MM.1S (cell line): Measurements from ENCODE around the gene SHC2.

Experiments
- DNase-seq: peaks from one replicate; pipeline ENCODE4 v3.0.0-alpha.2; 2015
- H2AFZ ChIP-seq: fragments of 300-600 bp; sonication (generic); 2 replicates; pipeline ENCODE4 v1.6.0; 2016; ENCODE audit warnings: antibody characterized with exemption, low read length
- H3F3A ChIP-seq: fragments of 300-600 bp; sonication (generic); 2 replicates; pipeline ENCODE4 v1.6.1; 2016; ENCODE audit warnings: mild to moderate bottlenecking, antibody characterized with exemption, low read length, moderate library complexity, mixed read lengths; ENCODE audit not compliant: insufficient read depth
- H3K27ac ChIP-seq: fragments of 300-600 bp; sonication (generic); 2 replicates; pipeline ENCODE4 v1.5.1; 2016; ENCODE audit warnings: mild to moderate bottlenecking, low read length
- H3K27me3 ChIP-seq: fragments of 300-600 bp; sonication (generic); replicated peaks from 2 replicates; pipeline ENCODE4 v1.6.0; 2016; ENCODE audit warnings: low read length; ENCODE audit not compliant: insufficient read depth
- H3K36me3 ChIP-seq: fragments of 300-600 bp; sonication (generic); replicated peaks from 2 replicates; pipeline ENCODE4 v1.6.1; 2016; ENCODE audit warnings: mild to moderate bottlenecking, low read length, mixed read lengths; ENCODE audit not compliant: insufficient read depth
- H3K4me1 ChIP-seq: fragments of 300-600 bp; sonication (generic); 2 replicates; pipeline ENCODE4 v1.6.1; 2016; ENCODE audit warnings: low read length, mixed read lengths
- H3K4me2 ChIP-seq: fragments of 300-600 bp; sonication (generic); 2 replicates; pipeline ENCODE4 v1.6.0; 2016; ENCODE audit warnings: low read depth, low read length
- H3K4me3 ChIP-seq: fragments of 300-600 bp; sonication (generic); 2 replicates; pipeline ENCODE4 v1.5.1; 2016; ENCODE audit warnings: low read length, mixed read lengths
- H3K79me2 ChIP-seq: fragments of 300-600 bp; sonication (generic); 2 replicates; pipeline ENCODE4 v1.6.1; 2016; ENCODE audit warnings: mixed run types, low read length, mixed read lengths
- H3K9ac ChIP-seq: fragments of 300-600 bp; sonication (generic); 2 replicates; pipeline ENCODE4 v1.6.1; 2016; ENCODE audit warnings: low read length, mixed read lengths
- H3K9me2 ChIP-seq: fragments of 300-600 bp; sonication (generic); replicated peaks from 2 replicates; pipeline ENCODE4 v1.6.1; 2016; ENCODE audit warnings: mild to moderate bottlenecking, low read length, mixed read lengths; ENCODE audit not compliant: insufficient read depth
- H3K9me3 ChIP-seq: fragments of 300-600 bp; sonication (generic); replicated peaks from 2 replicates; pipeline ENCODE4 v1.6.1; 2016; ENCODE audit warnings: mild to moderate bottlenecking, low read length, mixed read lengths; ENCODE audit not compliant: insufficient read depth
- H4K20me1 ChIP-seq: fragments of 300-600 bp; sonication (generic); 2 replicates; pipeline ENCODE4 v1.6.1; 2016; ENCODE audit warnings: mild to moderate bottlenecking, low read length, moderate library complexity, mixed read lengths; ENCODE audit not compliant: insufficient read depth
- CTCF ChIP-seq: fragments of 300-600 bp; sonication (generic); IDR thresholded peaks from 2 replicates; pipeline ENCODE4 v1.5.1; 2016; ENCODE audit warnings: antibody characterized with exemption, low read length, mixed read lengths
- EZH2 ChIP-seq: fragments of 300-600 bp; sonication (generic); optimal IDR thresholded peaks from 2 replicates; pipeline ENCODE3; 2017; ENCODE audit warnings: low read depth, mild to moderate bottlenecking, antibody characterized with exemption, low read length, mixed read lengths
- EZH2phosphoT487 ChIP-seq: fragments of 300-600 bp; sonication (generic); IDR thresholded peaks from 2 replicates; pipeline ENCODE4 v1.6.1; 2018; ENCODE audit warnings: antibody characterized with exemption, low read length

The SHC2 gene

GRCh38 chr19:480016-480855 is 19.4 kb upstream of the SHC2 start:
- Histone ChIP-seq H3K9me2 (no peaks in the 10 kb centered on the region), H3K4me2 (no peak overlapping the region), H2AFZ (no peak overlapping the region), H3K9me3 (no peaks in the 10 kb centered on the region), H4K20me1 (no peaks in the 10 kb centered on the region), H3K36me3 (no peaks in the 10 kb centered on the region), H3K27ac (no peak overlapping the region), H3K4me3 (no peak overlapping the region), H3F3A (no peaks in the 10 kb centered on the region), H3K79me2 (no peaks in the 10 kb centered on the region), H3K27me3 (peaks cover 59% of the 10 kb centered on the region), H3K9ac (no peak overlapping the region), H3K4me1 (no peaks in the 10 kb centered on the region)
- TF ChIP-seq EZH2 (no peak), CTCF (peak; percentile 14), EZH2phosphoT487 (no peak)
- DNase-seq: no peak

GRCh38 chr19:478976-479375 is 18.1 kb upstream of the SHC2 start:
- Histone ChIP-seq H4K20me1 (no peaks in the 10 kb centered on the region), H3F3A (no peaks in the 10 kb centered on the region), H3K4me2 (peak overlapping the region; percentile 18; the same call in 1 of the 2 replicates), H2AFZ (no peak overlapping the region), H3K4me1 (no peaks in the 10 kb centered on the region), H3K4me3 (no peak overlapping the region), H3K9ac (no peak overlapping the region), H3K36me3 (no peaks in the 10 kb centered on the region), H3K9me3 (no peaks in the 10 kb centered on the region), H3K79me2 (no peaks in the 10 kb centered on the region), H3K9me2 (no peaks in the 10 kb centered on the region), H3K27ac (no peak overlapping the region), H3K27me3 (peaks cover 60% of the 10 kb centered on the region)
- TF ChIP-seq EZH2phosphoT487: no peak
- TF ChIP-seq EZH2: no peak
- TF ChIP-seq CTCF: no peak
- no peak for DNase-seq

- H3K9me2 ChIP-seq: no peaks in the 10 kb centered on the region
- no peaks in the 10 kb centered on the region for H4K20me1 ChIP-seq
- TF ChIP-seq CTCF: no peak
- no peaks in the 10 kb centered on the region for H3K36me3 ChIP-seq
- H3K9ac ChIP-seq: no peak overlapping the region
- no peaks in the 10 kb centered on the region for H3F3A ChIP-seq
- H3K27me3 ChIP-seq: peaks cover 54% of the 10 kb centered on the region
- H2AFZ ChIP-seq: no peak overlapping the region
- H3K4me2 ChIP-seq: peak overlapping the region; percentile 18; the same call in 1 of the 2 replicates
- no peak overlapping the region for H3K4me3 ChIP-seq
- DNase-seq: no peak
- H3K4me1 ChIP-seq: no peaks in the 10 kb centered on the region
- H3K79me2 ChIP-seq: no peaks in the 10 kb centered on the region
- no peak overlapping the region for H3K27ac ChIP-seq
- H3K9me3 ChIP-seq: no peaks in the 10 kb centered on the region
These were observed 17.5 kb upstream of the SHC2 start for GRCh38 chr19:478236-478903.
